ENCODE results near the gene ARHGEF33.

ARHGEF33 gene

GRCh38 chr2:38875576-38876367 is 13.9 kb upstream of the ARHGEF33 start, which contains the start of the genes DHX57 and MORN2 (continued):
- no peak for TF ChIP-seq REPIN1 (tag by site-specific recombination; IDR thresholded peaks at IDR 0.05; ENCODE audit: low read depth)
- TF ChIP-seq WT1 (tag by site-specific recombination; IDR thresholded peaks at IDR 0.05), result no peak
- no peak for TF ChIP-seq ZNF404 (tag by site-specific recombination; IDR thresholded peaks at IDR 0.05)
- no peak for TF ChIP-seq ZBTB10 (tag by site-specific recombination; IDR thresholded peaks at IDR 0.05)
- TF ChIP-seq ZNF37A (tag by site-specific recombination; IDR thresholded peaks at IDR 0.05), result no peak
- no peak for TF ChIP-seq ZNF664 (tag by site-specific recombination; IDR thresholded peaks at IDR 0.05)
- no peak for TF ChIP-seq PRDM4 (tag by site-specific recombination; IDR thresholded peaks at IDR 0.05)
- TF ChIP-seq ATF2 (tag by site-specific recombination; IDR thresholded peaks at IDR 0.05; ENCODE audit: low read depth), result no peak
- no peak for TF ChIP-seq PATZ1 (tag by site-specific recombination; IDR thresholded peaks at IDR 0.05)
- no peak for TF ChIP-seq BCL6B (tag by site-specific recombination; IDR thresholded peaks at IDR 0.05)
- TF ChIP-seq ZBTB1 (tag by site-specific recombination; IDR thresholded peaks at IDR 0.05), result no peak
- no peak for TF ChIP-seq ZNF513 (tag by site-specific recombination; IDR thresholded peaks at IDR 0.05)
- no peak for TF ChIP-seq ZNF18 (tag by site-specific recombination; IDR thresholded peaks at IDR 0.05)
- no peak for TF ChIP-seq ZNF670 (tag by site-specific recombination; IDR thresholded peaks at IDR 0.05; ENCODE audit: low read depth)
- no peak for TF ChIP-seq ZNF169 (tag by site-specific recombination; IDR thresholded peaks at IDR 0.05)
- TF ChIP-seq ZNF580 (tag by site-specific recombination; IDR thresholded peaks at IDR 0.05), result no peak
- no peak for TF ChIP-seq ZNF621 (tag by site-specific recombination; IDR thresholded peaks at IDR 0.05)
